ENCODE results near the gene HDHD5.

Gene HDHD5

GRCh38 chr22:17105143-17106129 lies 53.6 kb downstream of the HDHD5 start:
- DNase-seq: no peak

- DNase-seq: no peak
Observed at GRCh38 chr22:17104336-17104935, 54.6 kb downstream of the HDHD5 start.

GRCh38 chr22:17103351-17103750 lies 55.7 kb downstream of the HDHD5 start:
- no peak for DNase-seq

DNA sequence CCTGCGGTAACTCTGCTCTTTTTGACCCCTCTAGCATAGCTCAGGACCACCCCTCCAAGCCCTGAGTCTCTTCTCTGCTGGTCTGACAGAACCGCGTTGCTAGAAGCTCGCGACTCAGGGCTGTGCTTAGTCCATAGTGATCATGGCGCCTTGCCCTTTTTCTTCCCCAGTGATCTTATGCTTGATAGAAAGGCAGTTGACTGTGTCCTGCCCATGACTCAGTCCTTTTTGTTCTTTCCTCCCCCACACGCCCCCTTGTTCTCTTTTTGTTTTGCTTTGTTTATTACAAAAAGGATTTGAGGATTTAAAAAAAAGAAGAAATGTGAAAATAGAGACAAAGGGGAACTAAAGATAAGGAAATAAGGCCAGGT lies 56.8 kb downstream of the HDHD5 start:
- DNase-seq: peak; percentile 6

DNA sequence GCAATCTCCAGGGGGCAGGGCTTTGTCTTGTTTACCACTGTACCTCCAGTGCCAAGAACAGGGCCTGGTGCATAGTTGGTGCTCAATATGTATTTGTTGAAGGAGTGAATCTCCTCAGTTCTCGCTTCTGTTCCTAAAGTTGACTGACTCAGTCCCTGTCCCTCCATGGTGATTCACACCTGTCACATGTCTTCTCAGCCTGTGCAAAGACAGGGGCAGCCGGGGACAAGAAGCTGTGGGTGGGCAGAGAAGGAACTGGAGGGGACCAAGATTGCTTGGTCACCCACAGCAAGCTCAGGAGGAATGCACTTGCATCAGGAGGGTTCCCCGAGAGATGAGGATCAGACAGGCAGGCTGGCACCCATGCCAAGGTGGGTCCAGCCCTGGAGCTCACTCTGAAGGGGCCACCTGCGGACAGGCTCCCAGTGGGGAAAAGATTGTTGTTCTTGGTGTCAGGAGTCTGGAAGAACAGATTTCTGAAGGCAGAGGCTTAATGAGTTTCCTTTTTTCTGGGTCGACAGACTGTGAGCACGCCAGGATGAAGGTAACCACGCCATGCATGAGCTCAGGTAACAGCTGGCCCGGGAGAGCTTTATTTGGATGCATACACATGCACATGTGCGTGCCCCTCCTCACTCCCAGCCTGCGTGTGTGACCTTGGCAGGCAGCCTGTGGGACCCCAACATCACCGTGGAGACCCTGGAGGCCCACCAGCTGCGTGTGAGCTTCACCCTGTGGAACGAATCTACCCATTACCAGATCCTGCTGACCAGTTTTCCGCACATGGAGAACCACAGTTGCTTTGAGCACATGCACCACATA lies 57.4 kb downstream of the HDHD5 start:
- no peak for DNase-seq

DNA sequence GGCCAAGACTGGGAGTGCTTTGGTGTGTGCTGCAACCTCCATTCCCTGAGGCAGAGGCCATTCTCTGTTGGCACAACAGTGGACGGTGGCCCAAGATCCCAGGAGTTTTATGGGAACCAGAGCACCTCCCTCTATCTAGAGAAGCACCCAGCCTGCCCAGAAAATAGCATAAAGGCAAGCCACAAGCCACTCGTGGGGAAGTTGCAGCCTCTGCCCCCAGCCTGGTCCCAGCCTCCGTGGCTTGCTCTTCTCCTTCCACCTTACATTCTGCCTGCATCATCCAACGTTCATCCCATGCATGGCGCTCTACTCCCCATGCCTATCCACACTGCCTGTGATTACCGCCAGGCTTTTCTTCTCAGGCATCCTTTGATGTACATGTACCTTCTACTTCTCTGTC lies 58.5 kb downstream of the HDHD5 start:
- no peak for DNase-seq

- DNase-seq: peak; percentile 66
Observed at GRCh38 chr22:17098379-17098819, 60.7 kb downstream of the HDHD5 start.

GRCh38 chr22:17097701-17098100 lies 61.4 kb downstream of the HDHD5 start:
- no peak for DNase-seq

DNA sequence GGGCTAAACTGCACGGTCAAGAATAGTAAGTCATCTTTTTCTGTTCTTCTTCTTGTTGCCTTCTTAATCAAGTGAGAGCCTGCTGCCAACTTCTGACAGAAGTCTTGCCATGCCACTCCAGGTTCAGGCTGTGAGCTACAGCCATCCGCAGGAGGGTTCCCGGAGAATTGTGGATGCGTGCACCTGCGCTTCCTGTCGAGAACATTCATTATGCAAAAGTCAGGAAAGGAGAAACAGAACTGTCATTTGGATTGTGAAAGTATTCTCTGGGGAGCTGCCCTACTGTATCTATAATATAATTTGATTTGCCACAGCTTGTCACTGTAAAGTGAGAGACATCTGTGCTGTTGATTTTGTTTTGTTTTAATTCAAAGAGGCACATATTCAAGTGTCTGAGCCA lies 62.0 kb downstream of the HDHD5 start:
- no peak for DNase-seq

GRCh38 chr22:17096071-17096470 lies 63.0 kb downstream of the HDHD5 start:
- no peak for DNase-seq

DNA sequence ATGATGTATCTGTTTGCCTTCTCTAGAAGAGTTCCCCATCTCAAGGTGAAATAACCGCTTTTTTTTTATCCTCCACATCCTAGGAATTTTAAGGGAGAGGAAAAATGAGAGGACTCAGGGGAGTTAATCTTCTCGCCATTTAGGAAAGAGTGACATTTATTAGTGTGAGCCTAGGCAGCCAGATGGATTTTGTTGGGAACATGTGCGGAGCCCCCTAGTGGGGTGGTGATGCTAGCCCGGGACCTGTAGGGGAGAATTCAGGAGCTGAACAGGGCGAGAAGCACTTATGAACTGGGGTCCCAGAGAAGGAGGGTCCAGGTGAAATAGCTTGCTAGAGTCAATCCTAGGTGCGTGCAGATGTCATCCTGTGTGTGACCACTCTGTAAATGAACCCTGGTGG lies 63.5 kb downstream of the HDHD5 start:
- DNase-seq: no peak

GRCh38 chr22:17093081-17093480 lies 66.0 kb downstream of the HDHD5 start:
- no peak for DNase-seq

DNA sequence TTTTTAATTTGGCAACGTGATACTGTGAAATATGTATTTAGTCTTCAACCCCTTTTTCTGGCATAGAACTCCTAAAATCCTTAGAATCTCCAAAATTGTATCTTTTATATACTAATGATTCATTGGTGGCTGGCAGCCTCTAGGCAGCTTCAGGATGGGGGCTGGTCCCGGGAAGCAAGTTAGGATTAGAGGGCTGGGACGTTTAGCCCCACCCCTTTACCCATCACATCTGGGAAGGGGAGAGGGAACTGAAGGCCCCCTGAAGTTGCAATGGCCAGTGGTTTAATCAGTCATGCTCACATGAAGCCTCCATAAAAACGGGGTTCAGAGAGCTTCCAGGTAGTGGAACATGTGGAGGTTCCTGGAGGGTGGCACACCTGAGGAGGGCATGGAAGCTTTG lies 67.2 kb downstream of the HDHD5 start:
- DNase-seq: no peak

GRCh38 chr22:17090550-17090949 lies 68.5 kb downstream of the HDHD5 start:
- no peak for DNase-seq
